NCI-H2171 (cell line): ENCODE results near the gene LYPD6B.

ENCODE experiments used
- DNase-seq: peaks from one replicate; lab custom pipeline; 2025; lab: John Stamatoyannopoulos, UW

The LYPD6B gene

GRCh38 chr2:149161481-149162225 is 123.2 kb downstream of the LYPD6B start:
- no peak for DNase-seq

GRCh38 chr2:149164296-149164695 is 125.8 kb downstream of the LYPD6B start:
- no peak for DNase-seq

GRCh38 chr2:149164827-149165226 is 126.3 kb downstream of the LYPD6B start:
- DNase-seq, result no peak

GRCh38 chr2:149167001-149167780 is 128.7 kb downstream of the LYPD6B start:
- DNase-seq, result no peak

GRCh38 chr2:149167941-149168340 is 129.4 kb downstream of the LYPD6B start:
- DNase-seq, result no peak

- no peak for DNase-seq
Measured at GRCh38 chr2:149169656-149170055, 131.2 kb downstream of the LYPD6B start.

GRCh38 chr2:149170156-149170555 is 131.7 kb downstream of the LYPD6B start:
- peak; percentile 78 for DNase-seq

GRCh38 chr2:149170911-149171310 is 132.4 kb downstream of the LYPD6B start:
- no peak for DNase-seq

GRCh38 chr2:149173220-149173619 is 134.7 kb downstream of the LYPD6B start:
- DNase-seq, result no peak

GRCh38 chr2:149175956-149176355 is 137.5 kb downstream of the LYPD6B start:
- no peak for DNase-seq

GRCh38 chr2:149178612-149179011 is 140.1 kb downstream of the LYPD6B start:
- no peak for DNase-seq

GRCh38 chr2:149180226-149180875 is 141.9 kb downstream of the LYPD6B start:
- DNase-seq, result no peak

- no peak for DNase-seq
Measured at GRCh38 chr2:149183187-149183586, 144.7 kb downstream of the LYPD6B start.

GRCh38 chr2:149184991-149185390 is 146.5 kb downstream of the LYPD6B start:
- DNase-seq, result peak; percentile 16

- no peak for DNase-seq
Measured at GRCh38 chr2:149185942-149186490, 147.5 kb downstream of the LYPD6B start.

- no peak for DNase-seq
Measured at GRCh38 chr2:149187057-149187456, 148.6 kb downstream of the LYPD6B start.

- no peak for DNase-seq
Measured at GRCh38 chr2:149188291-149188690, 149.8 kb downstream of the LYPD6B start.

- DNase-seq, result no peak
Measured at GRCh38 chr2:149189769-149190168, 151.3 kb downstream of the LYPD6B start.

- no peak for DNase-seq
Measured at GRCh38 chr2:149191915-149192314, 153.4 kb downstream of the LYPD6B start.

- DNase-seq, result no peak
Measured at GRCh38 chr2:149192427-149192826, 153.9 kb downstream of the LYPD6B start.

- no peak for DNase-seq
Measured at GRCh38 chr2:149200109-149200520, 161.6 kb downstream of the LYPD6B start.

- no peak for DNase-seq
Measured at GRCh38 chr2:149204686-149205085, 166.2 kb downstream of the LYPD6B start.

GRCh38 chr2:149205143-149205542 is 166.6 kb downstream of the LYPD6B start:
- no peak for DNase-seq
